AG09319 (cell line): Measurements from ENCODE around the gene FRMD3.

Experiments used
- DNase-seq: peaks from one replicate; pipeline ENCODE4 v3.0.0-alpha.2; 2010; ENCODE audit warnings: low read depth; ENCODE audit errors: extremely low read depth
- CTCF ChIP-seq: IDR thresholded peaks from 2 replicates; pipeline ENCODE4 v1.5.1; 2011; ENCODE audit warnings: low read depth, mild to moderate bottlenecking, inconsistent platforms, low read length, moderate library complexity

The FRMD3 gene

GRCh38 chr9:83200531-83200930, 337.7 kb downstream of the FRMD3 start:
- no peak for TF ChIP-seq CTCF
- DNase-seq: no peak

- no peak for TF ChIP-seq CTCF
- no peak for DNase-seq
Measured at GRCh38 chr9:83199832-83200231, 338.4 kb downstream of the FRMD3 start.

- TF ChIP-seq CTCF: peak; percentile 78
- DNase-seq: peak; percentile 25
Measured at GRCh38 chr9:83199240-83199639, 339.0 kb downstream of the FRMD3 start.

GRCh38 chr9:83198371-83198770, 339.8 kb downstream of the FRMD3 start:
- no peak for TF ChIP-seq CTCF
- DNase-seq: no peak

GRCh38 chr9:83197591-83197990, 340.6 kb downstream of the FRMD3 start:
- DNase-seq: no peak
- TF ChIP-seq CTCF: no peak

- TF ChIP-seq CTCF: no peak
- DNase-seq: no peak
Measured at GRCh38 chr9:83196946-83197345, 341.3 kb downstream of the FRMD3 start.
